GM23338 (cell line): ENCODE measurements around the gene THRB. TPM values are rescaled to one million over a fixed set of nuclear protein-coding genes. Genes with fewer than 3 reads are reported as not detected.

Source experiments
- ATAC-seq: fragments of 200-7000 bp; cut with Tn5 transposase; 3 replicates; pipeline ENCODE4 v1.9.1; 2020
- DNase-seq: peaks from one replicate; pipeline ENCODE4 v3.0.0-alpha.2; 2015; ENCODE audit warnings: low spot score
- H2AFZ ChIP-seq: fragments of 200-600 bp; sonication (generic); 2 replicates; pipeline ENCODE4 v1.8.0; 2016; ENCODE audit warnings: antibody characterized with exemption, mild to moderate bottlenecking, moderate library complexity
- H3F3A ChIP-seq: fragments of 200-600 bp; sonication (generic); replicated peaks from 2 replicates; pipeline ENCODE4 v1.8.0; 2017; ENCODE audit warnings: antibody characterized with exemption, mixed run types, low read depth
- H3K27ac ChIP-seq: fragments of 200-600 bp; sonication (generic); 2 replicates; pipeline ENCODE4 v1.6.1; 2016; ENCODE audit warnings: low read depth
- H3K27me3 ChIP-seq: fragments of 200-600 bp; sonication (generic); 2 replicates; pipeline ENCODE4 v1.8.0; 2016; ENCODE audit warnings: mild to moderate bottlenecking, mixed run types, moderate library complexity; ENCODE audit not compliant: insufficient read depth
- H3K36me3 ChIP-seq: fragments of 200-600 bp; sonication (generic); 2 replicates; pipeline ENCODE4 v1.8.0; 2016; ENCODE audit warnings: mild to moderate bottlenecking; ENCODE audit not compliant: insufficient read depth
- H3K4me1 ChIP-seq: fragments of 200-600 bp; sonication (generic); 2 replicates; pipeline ENCODE4 v1.8.0; 2016; ENCODE audit warnings: mild to moderate bottlenecking, moderate library complexity; ENCODE audit not compliant: insufficient read depth
- H3K4me2 ChIP-seq: fragments of 200-600 bp; sonication (generic); 2 replicates; pipeline ENCODE4 v1.7.1; 2017; ENCODE audit warnings: mixed run types
- H3K4me3 ChIP-seq: fragments of 200-600 bp; sonication (generic); 2 replicates; pipeline ENCODE4 v1.6.1; 2016; ENCODE audit warnings: mixed run types
- H3K79me2 ChIP-seq: fragments of 200-600 bp; sonication (generic); replicated peaks from 2 replicates; pipeline ENCODE4 v1.8.0; 2017; ENCODE audit warnings: mild to moderate bottlenecking; ENCODE audit not compliant: insufficient read depth
- H3K9me2 ChIP-seq: fragments of 200-600 bp; sonication (generic); 2 replicates; pipeline ENCODE4 v1.8.0; 2017; ENCODE audit not compliant: insufficient read depth
- H4K20me1 ChIP-seq: fragments of 200-600 bp; sonication (generic); replicated peaks from 2 replicates; pipeline ENCODE4 v1.8.0; 2017; ENCODE audit warnings: mild to moderate bottlenecking; ENCODE audit not compliant: insufficient read depth
- H3K27ac Mint-ChIP-seq: 2 replicates; pipeline ENCODE4 v1.8.0; 2020; ENCODE audit warnings: inconsistent platforms, mild to moderate bottlenecking, moderate library complexity, mixed read lengths
- H3K27me3 Mint-ChIP-seq: 3 replicates; pipeline ENCODE4 v1.8.0; 2022; ENCODE audit warnings: low read depth, mild to moderate bottlenecking, moderate library complexity, mixed read lengths, inconsistent platforms; ENCODE audit not compliant: insufficient read depth, poor library complexity
- H3K36me3 Mint-ChIP-seq: 3 replicates; pipeline ENCODE4 v1.8.0; 2021; ENCODE audit warnings: low read depth, mild to moderate bottlenecking, inconsistent platforms, moderate library complexity, mixed read lengths
- H3K4me1 Mint-ChIP-seq: 3 replicates; pipeline ENCODE4 v1.8.0; 2020; ENCODE audit warnings: mild to moderate bottlenecking, inconsistent platforms, mixed read lengths
- H3K4me3 Mint-ChIP-seq: 3 replicates; pipeline ENCODE4 v1.8.0; 2021; ENCODE audit warnings: moderate library complexity, mild to moderate bottlenecking, inconsistent platforms, mixed read lengths
- H3K9me3 Mint-ChIP-seq: 3 replicates; pipeline ENCODE4 v1.8.0; 2020; ENCODE audit warnings: moderate library complexity, mild to moderate bottlenecking, inconsistent platforms, mixed read lengths
- CREB1 ChIP-seq: fragments of 250-450 bp; sonication (Bioruptor Pico); IDR thresholded peaks from 2 replicates; pipeline ENCODE4 v1.5.0; 2020; ENCODE audit warnings: low read depth, mild to moderate bottlenecking, moderate library complexity
- CTCF ChIP-seq, 2 experiments: fragments of 200-600 bp in 1 of 2; sonication (generic) in 1 of 2; conservative IDR thresholded peaks; 2 replicates each; pipeline versions ENCODE4 v1.5.1 to v1.6.1; 2016 to 2017; ENCODE audit warnings: antibody characterized with exemption in 2 of 2, low read depth in 2 of 2, mild to moderate bottlenecking in 2 of 2, moderate library complexity in 1 of 2
- ETS1 ChIP-seq: IDR thresholded peaks from 2 replicates; pipeline ENCODE4 v1.6.1; 2016; ENCODE audit warnings: antibody characterized with exemption
- EZH2 ChIP-seq: fragments of 200-600 bp; sonication (generic); IDR thresholded peaks from one replicate; pipeline ENCODE4 v1.8.0; 2017; ENCODE audit warnings: antibody characterized with exemption, mild to moderate bottlenecking, low read depth; ENCODE audit not compliant: unreplicated experiment
- JUNB ChIP-seq: IDR thresholded peaks from one replicate; pipeline ENCODE4 v1.6.1; 2016; ENCODE audit warnings: antibody characterized with exemption; ENCODE audit not compliant: unreplicated experiment
- NANOG ChIP-seq: IDR thresholded peaks from 2 replicates; pipeline ENCODE4 v1.6.1; 2016; ENCODE audit warnings: antibody characterized with exemption, borderline replicate concordance
- POLR2AphosphoS5 ChIP-seq: IDR thresholded peaks from 2 replicates; pipeline ENCODE4 v1.6.1; 2016; ENCODE audit warnings: antibody characterized with exemption, low read depth
- REST ChIP-seq: IDR thresholded peaks from one replicate; pipeline ENCODE4 v1.6.1; 2018; ENCODE audit warnings: antibody characterized with exemption; ENCODE audit not compliant: unreplicated experiment
- STAT1 ChIP-seq: IDR thresholded peaks from one replicate; pipeline ENCODE4 v1.6.1; 2016; ENCODE audit warnings: antibody characterized with exemption; ENCODE audit not compliant: unreplicated experiment
- ZNF114 ChIP-seq: fragments of 250-450 bp; sonication (Bioruptor Pico); IDR thresholded peaks from 2 replicates; pipeline ENCODE4 v1.5.0; 2020; ENCODE audit warnings: mild to moderate bottlenecking, moderate library complexity
- ZNF331 ChIP-seq: fragments of 250-450 bp; sonication (Bioruptor Pico); IDR thresholded peaks from 2 replicates; pipeline ENCODE4 v1.5.0; 2020; ENCODE audit warnings: low read depth, mild to moderate bottlenecking, moderate library complexity
- ZNF462 ChIP-seq: fragments of 250-450 bp; sonication (Bioruptor Pico); IDR thresholded peaks from 2 replicates; pipeline ENCODE4 v1.5.0; 2020; ENCODE audit warnings: mild to moderate bottlenecking, moderate library complexity
- polyA plus RNA-seq: library from polyadenylated mRNA; unstranded; fragments of >200 nt; fragmentation: Nextera tagmentation; extraction: Ambion mirVana; gene quantifications from 2 replicates; pipeline ENCODE4 v1.2.1, GENCODE V29; 2016
- total RNA-seq: library from RNA; depleted of rRNA; stranded (reverse); fragments of >200 nt; shearing (Covaris generic); gene quantifications from 2 replicates; pipeline ENCODE4 v1.2.3, GENCODE V29; 2014

THRB gene
- total and polyA plus RNA-seq, 2 experiments from 2014 or later, result 1.7 to 3.2 TPM

- no peaks in the 10 kb centered on the region for H3K36me3 ChIP-seq
- TF ChIP-seq CTCF (conservative IDR thresholded peaks at IDR 0.05; ENCODE audit: low read depth in 2 of 2), result no peak
- no peak for TF ChIP-seq EZH2
- no peak for TF ChIP-seq ETS1
- TF ChIP-seq NANOG, result no peak
- TF ChIP-seq POLR2AphosphoS5, result no peak
- TF ChIP-seq CREB1 (CRISPR knock-in tag), result no peak
- no peak for TF ChIP-seq STAT1
- no peak for TF ChIP-seq ZNF462
- TF ChIP-seq ZNF114, result no peak
- TF ChIP-seq ZNF331 (CRISPR knock-in tag), result no peak
- no peak for TF ChIP-seq JUNB
- TF ChIP-seq REST, result no peak
- no peaks in the 10 kb centered on the region for H3K9me2 ChIP-seq
- no peaks in the 10 kb centered on the region for H4K20me1 ChIP-seq
- Mint-ChIP-seq H3K4me1 (peaks cover 33% of the 10 kb centered on the region), H3K9me3 (peaks cover 3% of the 10 kb centered on the region; the same call in 1 of the 3 replicates), H3K27me3 (peaks cover 30% of the 10 kb centered on the region), H3K4me3 (no peak overlapping the region), H3K27ac (no peak overlapping the region), H3K36me3 (no peaks in the 10 kb centered on the region)
- no peak overlapping the region for H2AFZ ChIP-seq
- peaks cover 32% of the 10 kb centered on the region for H3K4me1 ChIP-seq
- H3K27ac ChIP-seq, result no peak overlapping the region
- DNase-seq, result no peak
- no peak overlapping the region for H3K4me3 ChIP-seq
- ATAC-seq, result no peak
- H3F3A ChIP-seq, result no peaks in the 10 kb centered on the region
- H3K27me3 ChIP-seq, result peaks cover 29% of the 10 kb centered on the region
- H3K79me2 ChIP-seq, result no peaks in the 10 kb centered on the region; the same call in 1 of the 2 replicates
- H3K4me2 ChIP-seq, result no peak overlapping the region
Observed at GRCh38 chr3:24479816-24480215, 14.8 kb downstream of the THRB start.
